Adrenal gland (tissue), 12 donors: ENCODE data around the gene HECW1. TPM values are rescaled to one million over a fixed set of nuclear protein-coding genes. Genes with fewer than 3 reads are reported as not detected.

Experiments
- DNase-seq, 7 donors: peaks; one replicate each; pipeline ENCODE4 v3.0.0-alpha.2; 2019 to 2020
- H3K27ac ChIP-seq, 5 donors: fragments of 200-600 bp; sonication (generic) in 4 of 5; 1 replicate in 3 of 5; 2 replicates in 2 of 5; pipeline versions ENCODE4 v1.5.1 to v1.8.0; 2016 to 2020; ENCODE audit warnings: mild to moderate bottlenecking in 1 of 5
- H3K27me3 ChIP-seq: fragments of 200-600 bp; 2 replicates; pipeline ENCODE4 v1.8.0; 2021
- H3K36me3 ChIP-seq, 2 donors: fragments of 200-600 bp; replicated peaks in 1 of 2; 1 replicate in 1 of 2; 2 replicates in 1 of 2; pipeline versions ENCODE4 v1.5.1 to v1.8.0; 2018 to 2022
- H3K4me1 ChIP-seq, 2 donors: fragments of 200-600 bp; replicated peaks in 1 of 2; 1 replicate in 1 of 2; 2 replicates in 1 of 2; pipeline versions ENCODE4 v1.5.1 to v1.8.0; 2018 to 2021
- H3K4me3 ChIP-seq, 4 donors: fragments of 200-600 bp; sonication (generic) in 3 of 4; one replicate each; pipeline ENCODE4 v1.5.1; 2016 to 2018
- H3K9me3 ChIP-seq, 3 donors: fragments of 200-600 bp; sonication (generic) in 1 of 3; replicated peaks in 1 of 3; 1 replicate in 2 of 3; 2 replicates in 1 of 3; pipeline versions ENCODE4 v1.5.1 to v1.8.0; 2016 to 2021
- POLR2A ChIP-seq, 2 donors: fragments of 450-650 bp; IDR thresholded peaks; one replicate each; pipeline ENCODE4 v1.6.1; 2017; ENCODE audit warnings: antibody characterized with exemption in 2 of 2, mild to moderate bottlenecking in 2 of 2, moderate library complexity in 1 of 2
- WGBS, 4 donors: extraction: QIAGEN DNeasy Blood & Tissue Kit in 2 of 4; methylation state at CpG; one replicate each; pipeline versions ENCODE4 v1.1.5 to v1.1.7; 2013 to 2017; 5-methylcytosine and 5-hydroxymethylcytosine counted together
- intact Hi-C, 2 donors: fragments of 100-400 bp; cut with DNase I; formaldehyde crosslinking; loops; one replicate each; pipeline versions ENCODE4 v1.14.1 to v1.15.0; 2022 to 2023
- polyA plus RNA-seq, 3 donors: library from polyadenylated mRNA; stranded (reverse); fragments of 200-250 nt in 2 of 3; fragments of 350-450 nt in 1 of 3; fragmentation: Illumina TruSeq in 1 of 3; extraction: RNeasy Lipid Tissue Mini Kit (QIAGEN cat#74804) in 1 of 3; gene quantifications; one replicate each; pipeline ENCODE4 v1.2.3, GENCODE V29; 2013 to 2014
- total RNA-seq, 9 donors: library from RNA; depleted of rRNA in 4 of 9; stranded (reverse); fragments of >200 nt in 4 of 9; fragments of 120-200 nt in 1 of 9; fragmentation: NEBNext Ultra II Directional in 1 of 9; extraction: Animal tissue kit (Norgen Biotek cat#: 25700) in 1 of 9; gene quantifications; one replicate each; pipeline versions ENCODE4 v1.1.0 to v1.2.4, GENCODE V29; 2013 to 2023
- TF ChIP-seq, protein P1 (sequence below), 6 experiments: fragments of 450-650 bp in 4 of 6; fragments of 200-600 bp in 2 of 6; sonication (generic) in 1 of 6; IDR thresholded peaks; 1 replicate in 5 of 6; 2 replicates in 1 of 6; pipeline versions ENCODE4 v1.5.1 to v1.8.0; 2016 to 2021; ENCODE audit warnings: antibody characterized with exemption in 6 of 6, mild to moderate bottlenecking in 2 of 6, moderate library complexity in 1 of 6
- donor health status: healthy with polysubstance abuse.
- donor health status: Bipolar disorder and iron deficiency.
- donor health status: DM: yes; HTN: yes; CAD: no.
- donor health status: DM: no; HTN: no; CAD: no.
- donor health status: DM: no; HTN: no; CAD: no.
- donor health status: DM: yes; HTN: yes; CAD: no.

The HECW1 gene
- total and polyA plus RNA-seq, 12 donors: under 0.01 to 3.2 (median 0.06) TPM; not detected in 4

DNA sequence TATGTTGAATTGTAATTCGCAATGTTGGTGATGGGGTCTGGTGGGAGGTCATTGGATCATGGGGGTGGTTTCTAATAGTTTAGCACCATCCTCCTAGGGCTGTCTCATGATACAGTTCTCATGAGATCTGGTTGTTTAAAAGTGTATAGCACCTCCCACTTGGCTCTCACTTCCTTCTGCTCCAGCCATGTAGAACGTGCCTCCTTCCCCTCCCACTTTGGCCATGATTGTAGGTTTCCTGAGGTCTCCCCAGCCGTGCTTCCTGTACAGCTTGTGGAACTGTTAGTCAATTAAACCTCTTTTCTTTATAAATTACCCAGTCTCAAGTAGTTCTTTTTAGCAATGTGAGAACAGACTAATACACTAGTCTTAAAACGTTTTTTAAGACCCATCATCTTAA is 15.6 kb upstream of the HECW1 start:
- DNase-seq: no peak
- WGBS, 4 donors: 55 to 65% (median 58%) methylated on average over 4 of the region's 4 CpGs
- Histone ChIP-seq H3K27me3 (no peaks in the 10 kb centered on the region), H3K9me3 (no peaks in the 10 kb centered on the region), H3K36me3 (no peaks in the 10 kb centered on the region), H3K4me3 (no peak overlapping the region), H3K27ac (no peak overlapping the region), H3K4me1 (no peaks in the 10 kb centered on the region)
- no peak for TF ChIP-seq POLR2A (IDR thresholded peaks at IDR 0.05)
- TF ChIP-seq, protein P1, sequence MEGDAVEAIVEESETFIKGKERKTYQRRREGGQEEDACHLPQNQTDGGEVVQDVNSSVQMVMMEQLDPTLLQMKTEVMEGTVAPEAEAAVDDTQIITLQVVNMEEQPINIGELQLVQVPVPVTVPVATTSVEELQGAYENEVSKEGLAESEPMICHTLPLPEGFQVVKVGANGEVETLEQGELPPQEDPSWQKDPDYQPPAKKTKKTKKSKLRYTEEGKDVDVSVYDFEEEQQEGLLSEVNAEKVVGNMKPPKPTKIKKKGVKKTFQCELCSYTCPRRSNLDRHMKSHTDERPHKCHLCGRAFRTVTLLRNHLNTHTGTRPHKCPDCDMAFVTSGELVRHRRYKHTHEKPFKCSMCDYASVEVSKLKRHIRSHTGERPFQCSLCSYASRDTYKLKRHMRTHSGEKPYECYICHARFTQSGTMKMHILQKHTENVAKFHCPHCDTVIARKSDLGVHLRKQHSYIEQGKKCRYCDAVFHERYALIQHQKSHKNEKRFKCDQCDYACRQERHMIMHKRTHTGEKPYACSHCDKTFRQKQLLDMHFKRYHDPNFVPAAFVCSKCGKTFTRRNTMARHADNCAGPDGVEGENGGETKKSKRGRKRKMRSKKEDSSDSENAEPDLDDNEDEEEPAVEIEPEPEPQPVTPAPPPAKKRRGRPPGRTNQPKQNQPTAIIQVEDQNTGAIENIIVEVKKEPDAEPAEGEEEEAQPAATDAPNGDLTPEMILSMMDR (IDR thresholded peaks at IDR 0.05): no peak
- intact Hi-C loops: no loop called here

DNA sequence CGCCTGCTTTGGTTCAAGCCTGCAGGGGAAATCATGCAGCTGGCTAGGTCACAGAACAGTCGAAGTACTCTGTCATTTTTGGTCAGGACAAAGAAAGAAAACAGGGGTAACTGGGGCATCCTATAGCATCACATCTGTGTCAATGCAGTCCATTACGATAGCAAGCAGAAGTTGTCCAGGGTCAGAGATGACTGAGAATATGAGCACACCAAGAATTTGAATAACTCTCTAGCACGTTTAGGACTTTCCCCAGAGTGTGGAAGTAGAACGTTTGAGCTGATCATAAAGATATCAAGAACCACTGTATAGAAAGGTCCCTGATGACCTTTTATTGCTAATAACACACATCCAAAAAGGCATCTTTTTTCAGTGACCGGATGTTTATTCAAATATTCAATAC is 12.7 kb upstream of the HECW1 start:
- 68 to 78% (median 73%) methylated on average over 6 of the region's 6 CpGs for WGBS, 4 donors
- Histone ChIP-seq H3K4me1 (no peaks in the 10 kb centered on the region), H3K27ac (no peak overlapping the region), H3K27me3 (no peaks in the 10 kb centered on the region), H3K4me3 (no peak overlapping the region), H3K9me3 (no peaks in the 10 kb centered on the region), H3K36me3 (no peaks in the 10 kb centered on the region)
- intact Hi-C loops: loop anchor here in 1 of 2 donors (10.0 kb wide), 1 partner anchor 155 kb away; no protein-coding TSS in a partner anchor
- no peak for TF ChIP-seq POLR2A (IDR thresholded peaks at IDR 0.05)
- TF ChIP-seq, protein P1 (IDR thresholded peaks at IDR 0.05): no peak
- DNase-seq: no peak

GRCh38 chr7:43104874-43105520 is 7.5 kb upstream of the HECW1 start:
- H3K4me3 ChIP-seq: no peak overlapping the region
- no peaks in the 10 kb centered on the region for H3K9me3 ChIP-seq
- TF ChIP-seq, protein P1 (IDR thresholded peaks at IDR 0.05): no peak
- no peak for TF ChIP-seq POLR2A (IDR thresholded peaks at IDR 0.05)
- DNase-seq: no peak
- intact Hi-C loops: loop anchor here (5.0 to 10.0 kb wide), 3 partner anchors 150 to 163 kb away; no protein-coding TSS in a partner anchor
- H3K36me3 ChIP-seq: no peaks in the 10 kb centered on the region
- H3K27me3 ChIP-seq: peaks cover 8% of the 10 kb centered on the region
- no peak overlapping the region for H3K27ac ChIP-seq
- H3K4me1 ChIP-seq: no peaks in the 10 kb centered on the region
- 69 to 81% (median 77%) methylated on average over 1 of the region's 1 CpG for WGBS, 4 donors

DNA sequence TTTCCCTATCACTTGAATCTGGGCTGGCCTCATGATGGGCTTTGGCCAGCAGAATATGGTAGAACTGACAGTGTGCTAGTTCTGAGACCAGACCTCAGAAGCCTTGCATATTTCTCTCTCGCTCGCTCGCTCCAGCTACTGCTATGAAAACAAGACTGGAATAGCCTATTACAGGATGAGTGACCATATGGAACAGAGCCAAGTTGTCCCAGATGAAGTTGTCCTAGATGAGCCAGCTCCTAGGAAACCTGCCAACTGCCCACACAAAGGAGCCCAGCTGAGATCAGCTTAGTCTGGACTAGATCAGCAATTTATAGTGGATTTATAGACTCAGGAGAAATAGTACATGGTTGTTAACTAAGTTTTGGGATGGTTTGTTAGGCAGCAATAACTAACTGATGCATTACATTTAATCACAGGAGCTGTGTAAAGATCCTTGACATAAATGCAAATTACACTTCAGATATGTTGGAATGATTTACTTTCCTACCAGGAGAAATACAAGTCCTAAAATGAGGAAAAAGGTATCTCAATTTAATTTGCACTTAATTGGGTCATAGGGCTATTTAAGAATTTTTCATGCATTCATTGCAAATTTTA is 6.8 kb upstream of the HECW1 start:
- intact Hi-C loops: loop anchor here (5.0 to 10.0 kb wide), 3 partner anchors 149 to 163 kb away; no protein-coding TSS in a partner anchor
- H3K9me3 ChIP-seq: no peaks in the 10 kb centered on the region
- WGBS, 4 donors: 87 to 98% (median 92%) methylated on average over 3 of the region's 3 CpGs
- no peak for TF ChIP-seq POLR2A (IDR thresholded peaks at IDR 0.05)
- TF ChIP-seq, protein P1 (IDR thresholded peaks at IDR 0.05): no peak
- no peak overlapping the region for H3K27ac ChIP-seq
- H3K27me3 ChIP-seq: peaks cover 10% of the 10 kb centered on the region
- H3K36me3 ChIP-seq: no peaks in the 10 kb centered on the region
- no peak for DNase-seq
- no peak overlapping the region for H3K4me3 ChIP-seq
- H3K4me1 ChIP-seq: no peaks in the 10 kb centered on the region
